ENCODE measurements around the gene SLC9A9.

SLC9A9 gene

DNA sequence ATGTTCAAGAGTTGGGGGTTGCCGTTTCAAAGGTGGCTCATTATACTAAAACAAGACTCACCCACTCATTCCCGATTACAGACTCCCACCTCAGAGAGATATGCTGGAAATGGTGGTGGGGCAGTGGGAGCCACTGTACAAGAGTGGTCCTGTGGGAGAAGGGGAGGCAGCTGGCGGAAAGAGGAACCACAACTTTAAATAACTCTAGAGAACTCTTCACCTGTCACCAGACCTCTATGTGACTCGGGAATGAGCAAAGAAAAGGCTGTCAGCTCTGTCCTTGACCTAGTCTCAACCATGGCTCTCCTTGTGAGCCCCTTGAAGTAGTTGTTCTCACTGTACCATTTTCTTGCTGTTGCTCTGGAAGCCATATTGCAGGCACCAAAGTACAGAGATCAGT, 434.9 kb downstream of the SLC9A9 start:
- DNase-seq: no peak
- no peak overlapping the region for H3K4me3 ChIP-seq (ENCODE audit: insufficient read depth, low read depth, low read length, poor library complexity, severe bottlenecking)
- H3K4me1 ChIP-seq (ENCODE audit: control insufficient read depth, insufficient read depth, low read length, poor library complexity, severe bottlenecking): no peaks in the 10 kb centered on the region
- H3K9me3 ChIP-seq (ENCODE audit: control insufficient read depth, low read length): no peaks in the 10 kb centered on the region
- no peaks in the 10 kb centered on the region for H3K27me3 ChIP-seq (replicated peaks; ENCODE audit: control insufficient read depth, insufficient read depth, low read length, poor library complexity, severe bottlenecking)
- H3K36me3 ChIP-seq (ENCODE audit: control insufficient read depth, insufficient read depth, low read length): no peaks in the 10 kb centered on the region
- H3K27ac ChIP-seq (ENCODE audit: insufficient read depth, low read length, poor library complexity, severe bottlenecking): no peak overlapping the region

DNA sequence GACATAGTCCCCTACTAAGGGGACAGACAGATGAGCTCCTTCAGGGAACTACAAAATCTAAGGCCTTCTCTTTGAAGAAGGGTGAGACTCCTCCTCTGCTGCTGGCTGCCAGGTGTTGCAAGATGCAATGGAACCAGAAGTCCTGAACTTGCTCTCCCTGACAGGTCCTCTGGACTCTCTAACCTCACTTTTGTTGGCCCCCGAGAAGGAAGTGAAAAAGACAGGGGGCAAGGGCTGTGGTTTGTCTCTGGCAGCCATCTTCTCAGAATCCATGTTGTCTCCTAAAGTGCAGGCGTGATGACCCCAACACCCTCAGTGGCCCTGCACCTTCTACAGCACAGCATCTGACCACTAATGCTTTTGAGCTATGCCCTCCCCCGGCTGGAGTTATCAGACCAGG, 436.2 kb downstream of the SLC9A9 start:
- Histone ChIP-seq H3K27me3 (replicated peaks; ENCODE audit: control insufficient read depth, insufficient read depth, low read length, poor library complexity, severe bottlenecking) (no peaks in the 10 kb centered on the region), H3K36me3 (ENCODE audit: control insufficient read depth, insufficient read depth, low read length) (no peaks in the 10 kb centered on the region), H3K9me3 (ENCODE audit: control insufficient read depth, low read length) (no peaks in the 10 kb centered on the region), H3K4me1 (ENCODE audit: control insufficient read depth, insufficient read depth, low read length, poor library complexity, severe bottlenecking) (no peaks in the 10 kb centered on the region), H3K27ac (ENCODE audit: insufficient read depth, low read length, poor library complexity, severe bottlenecking) (no peak overlapping the region), H3K4me3 (ENCODE audit: insufficient read depth, low read depth, low read length, poor library complexity, severe bottlenecking) (no peak overlapping the region)
- no peak for DNase-seq

DNA sequence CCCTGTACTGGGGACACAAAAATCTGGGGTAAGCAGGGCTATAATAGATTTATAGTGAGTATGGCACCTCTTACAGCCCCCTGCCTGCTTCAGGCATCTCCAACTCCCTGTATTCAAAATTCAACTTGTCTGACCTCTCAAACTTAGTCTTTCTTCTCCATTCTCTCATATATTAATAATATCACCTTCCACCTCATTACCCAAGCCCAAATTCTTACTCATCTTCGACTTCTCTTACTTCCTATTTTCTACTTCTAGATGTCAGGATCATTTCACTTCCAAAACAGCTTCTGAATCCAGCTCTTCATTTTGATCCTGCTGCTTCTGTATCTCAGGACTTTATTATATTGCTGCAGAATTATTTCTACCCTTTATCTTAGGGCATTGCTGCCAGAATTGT, 438.0 kb downstream of the SLC9A9 start:
- Histone ChIP-seq H3K4me3 (ENCODE audit: insufficient read depth, low read depth, low read length, poor library complexity, severe bottlenecking) (no peak overlapping the region), H3K4me1 (ENCODE audit: control insufficient read depth, insufficient read depth, low read length, poor library complexity, severe bottlenecking) (no peaks in the 10 kb centered on the region), H3K9me3 (ENCODE audit: control insufficient read depth, low read length) (no peaks in the 10 kb centered on the region), H3K27me3 (replicated peaks; ENCODE audit: control insufficient read depth, insufficient read depth, low read length, poor library complexity, severe bottlenecking) (no peaks in the 10 kb centered on the region), H3K36me3 (ENCODE audit: control insufficient read depth, insufficient read depth, low read length) (no peaks in the 10 kb centered on the region), H3K27ac (ENCODE audit: insufficient read depth, low read length, poor library complexity, severe bottlenecking) (no peak overlapping the region)
- no peak for DNase-seq

- no peaks in the 10 kb centered on the region for H3K36me3 ChIP-seq (ENCODE audit: control insufficient read depth, insufficient read depth, low read length)
- DNase-seq: no peak
- H3K4me3 ChIP-seq (ENCODE audit: insufficient read depth, low read depth, low read length, poor library complexity, severe bottlenecking): no peak overlapping the region
- no peaks in the 10 kb centered on the region for H3K9me3 ChIP-seq (ENCODE audit: control insufficient read depth, low read length)
- H3K4me1 ChIP-seq (ENCODE audit: control insufficient read depth, insufficient read depth, low read length, poor library complexity, severe bottlenecking): no peaks in the 10 kb centered on the region
- no peak overlapping the region for H3K27ac ChIP-seq (ENCODE audit: insufficient read depth, low read length, poor library complexity, severe bottlenecking)
- no peaks in the 10 kb centered on the region for H3K27me3 ChIP-seq (replicated peaks; ENCODE audit: control insufficient read depth, insufficient read depth, low read length, poor library complexity, severe bottlenecking)
These were observed 439.5 kb downstream of the SLC9A9 start for GRCh38 chr3:143408771-143409170.

GRCh38 chr3:143402602-143403001, 445.7 kb downstream of the SLC9A9 start:
- no peak overlapping the region for H3K4me3 ChIP-seq (ENCODE audit: insufficient read depth, low read depth, low read length, poor library complexity, severe bottlenecking)
- H3K4me1 ChIP-seq (ENCODE audit: control insufficient read depth, insufficient read depth, low read length, poor library complexity, severe bottlenecking): no peaks in the 10 kb centered on the region
- no peak overlapping the region for H3K27ac ChIP-seq (ENCODE audit: insufficient read depth, low read length, poor library complexity, severe bottlenecking)
- H3K36me3 ChIP-seq (ENCODE audit: control insufficient read depth, insufficient read depth, low read length): no peaks in the 10 kb centered on the region
- no peaks in the 10 kb centered on the region for H3K27me3 ChIP-seq (replicated peaks; ENCODE audit: control insufficient read depth, insufficient read depth, low read length, poor library complexity, severe bottlenecking)
- H3K9me3 ChIP-seq (ENCODE audit: control insufficient read depth, low read length): no peaks in the 10 kb centered on the region
- DNase-seq: no peak

DNA sequence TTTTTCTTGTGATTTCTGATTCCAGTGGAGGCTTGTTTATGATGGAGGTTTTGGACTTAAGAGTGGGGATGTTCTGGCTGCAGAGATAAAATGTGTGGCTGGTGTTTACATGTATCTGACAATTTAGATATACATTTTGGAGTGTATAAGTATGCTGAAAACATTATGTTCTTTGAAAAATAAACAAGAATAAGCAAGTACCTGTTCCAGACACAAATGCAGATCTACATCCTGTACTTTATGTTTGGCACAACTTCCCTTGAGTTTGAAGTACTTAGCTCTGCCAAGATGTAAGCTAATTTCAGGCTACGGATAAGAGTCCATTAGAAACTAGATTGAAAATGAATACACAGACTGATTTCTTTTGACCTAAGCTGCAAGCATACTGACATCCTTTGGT, 451.5 kb downstream of the SLC9A9 start:
- no peak overlapping the region for H3K4me3 ChIP-seq (ENCODE audit: insufficient read depth, low read depth, low read length, poor library complexity, severe bottlenecking)
- no peaks in the 10 kb centered on the region for H3K4me1 ChIP-seq (ENCODE audit: control insufficient read depth, insufficient read depth, low read length, poor library complexity, severe bottlenecking)

DNA sequence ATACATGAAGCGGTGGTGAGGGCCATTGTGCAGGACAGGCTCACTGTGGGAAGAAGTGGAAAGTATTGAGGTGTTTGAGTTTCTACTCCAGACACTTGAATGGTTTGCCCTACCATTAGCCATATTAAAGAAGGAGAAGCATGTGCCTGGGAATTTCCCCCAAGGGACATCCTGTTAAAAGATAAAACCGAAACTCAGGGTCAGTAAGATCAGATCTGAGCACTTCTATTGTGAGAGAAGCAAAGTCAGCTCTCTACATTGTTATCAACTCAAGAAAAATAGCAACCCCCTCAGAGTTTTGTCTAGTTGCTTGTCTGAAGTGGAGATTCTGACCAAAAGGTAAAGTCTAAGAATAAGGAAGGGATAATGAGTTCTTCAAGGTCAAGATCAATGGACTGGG, 458.9 kb downstream of the SLC9A9 start:
- H3K36me3 ChIP-seq (ENCODE audit: control insufficient read depth, insufficient read depth, low read length): no peaks in the 10 kb centered on the region
- H3K4me3 ChIP-seq (ENCODE audit: insufficient read depth, low read depth, low read length, poor library complexity, severe bottlenecking): no peak overlapping the region
- H3K27ac ChIP-seq (ENCODE audit: insufficient read depth, low read length, poor library complexity, severe bottlenecking): no peak overlapping the region
- H3K27me3 ChIP-seq (replicated peaks; ENCODE audit: control insufficient read depth, insufficient read depth, low read length, poor library complexity, severe bottlenecking): no peaks in the 10 kb centered on the region
- no peaks in the 10 kb centered on the region for H3K9me3 ChIP-seq (ENCODE audit: control insufficient read depth, low read length)
- no peak for DNase-seq
- H3K4me1 ChIP-seq (ENCODE audit: control insufficient read depth, insufficient read depth, low read length, poor library complexity, severe bottlenecking): no peaks in the 10 kb centered on the region

More for the DNA sequence above, 451.5 kb downstream of the SLC9A9 start:
- Histone ChIP-seq H3K9me3 (ENCODE audit: control insufficient read depth, low read length) (no peaks in the 10 kb centered on the region), H3K27ac (ENCODE audit: insufficient read depth, low read length, poor library complexity, severe bottlenecking) (no peak overlapping the region), H3K36me3 (ENCODE audit: control insufficient read depth, insufficient read depth, low read length) (no peaks in the 10 kb centered on the region), H3K27me3 (replicated peaks; ENCODE audit: control insufficient read depth, insufficient read depth, low read length, poor library complexity, severe bottlenecking) (no peaks in the 10 kb centered on the region)
- no peak for DNase-seq

DNA sequence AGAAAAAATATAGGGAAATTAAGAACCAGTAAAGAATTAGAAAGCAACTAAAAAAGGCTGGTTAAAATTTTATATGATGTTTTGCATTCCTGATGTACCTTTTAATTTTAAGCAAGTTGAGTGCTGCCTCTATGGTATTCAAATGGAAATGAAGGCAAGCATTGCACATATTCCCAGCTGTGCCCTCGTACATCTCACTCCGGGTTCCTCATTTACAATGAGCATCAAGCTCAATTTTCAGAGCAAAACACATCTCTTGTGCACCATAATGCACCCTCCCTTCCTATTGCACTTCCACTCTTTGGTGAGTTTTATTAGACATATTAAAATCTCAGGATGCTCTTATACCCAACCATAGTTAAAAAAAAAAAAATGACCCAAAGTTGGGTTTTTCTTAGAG, 460.8 kb downstream of the SLC9A9 start:
- H3K4me3 ChIP-seq (ENCODE audit: insufficient read depth, low read depth, low read length, poor library complexity, severe bottlenecking): no peak overlapping the region
- no peaks in the 10 kb centered on the region for H3K27me3 ChIP-seq (replicated peaks; ENCODE audit: control insufficient read depth, insufficient read depth, low read length, poor library complexity, severe bottlenecking)

GRCh38 chr3:143384076-143384475, 464.2 kb downstream of the SLC9A9 start:
- Histone ChIP-seq H3K4me1 (ENCODE audit: control insufficient read depth, insufficient read depth, low read length, poor library complexity, severe bottlenecking) (no peaks in the 10 kb centered on the region), H3K4me3 (ENCODE audit: insufficient read depth, low read depth, low read length, poor library complexity, severe bottlenecking) (no peak overlapping the region), H3K9me3 (ENCODE audit: control insufficient read depth, low read length) (no peaks in the 10 kb centered on the region), H3K36me3 (ENCODE audit: control insufficient read depth, insufficient read depth, low read length) (no peaks in the 10 kb centered on the region), H3K27ac (ENCODE audit: insufficient read depth, low read length, poor library complexity, severe bottlenecking) (no peak overlapping the region), H3K27me3 (replicated peaks; ENCODE audit: control insufficient read depth, insufficient read depth, low read length, poor library complexity, severe bottlenecking) (no peaks in the 10 kb centered on the region)
- DNase-seq: no peak

More for the DNA sequence above, 460.8 kb downstream of the SLC9A9 start:
- H3K4me1 ChIP-seq (ENCODE audit: control insufficient read depth, insufficient read depth, low read length, poor library complexity, severe bottlenecking): no peaks in the 10 kb centered on the region
- H3K36me3 ChIP-seq (ENCODE audit: control insufficient read depth, insufficient read depth, low read length): no peaks in the 10 kb centered on the region
- no peaks in the 10 kb centered on the region for H3K9me3 ChIP-seq (ENCODE audit: control insufficient read depth, low read length)
- H3K27ac ChIP-seq (ENCODE audit: insufficient read depth, low read length, poor library complexity, severe bottlenecking): no peak overlapping the region
- no peak for DNase-seq

DNA sequence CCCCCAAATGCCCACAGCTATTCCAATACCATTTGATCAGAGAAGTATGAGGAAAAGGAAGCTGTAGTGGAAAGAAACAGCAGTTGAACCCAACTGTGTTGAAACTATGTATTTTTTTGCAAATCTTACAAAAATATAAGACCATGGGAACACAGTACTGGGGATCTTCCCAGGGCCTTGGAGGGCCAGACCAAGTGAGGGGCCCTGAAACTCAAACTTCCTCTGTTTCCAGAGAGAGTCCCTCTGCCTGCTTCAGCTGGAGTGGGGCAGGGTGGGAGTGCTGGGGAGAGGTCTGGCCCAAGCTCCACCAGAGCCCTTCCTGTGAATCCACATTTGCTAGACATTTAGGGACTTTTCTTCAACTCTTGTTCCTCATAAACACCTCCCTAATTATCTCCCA, 464.8 kb downstream of the SLC9A9 start:
- H3K4me1 ChIP-seq (ENCODE audit: control insufficient read depth, insufficient read depth, low read length, poor library complexity, severe bottlenecking): no peaks in the 10 kb centered on the region
- H3K9me3 ChIP-seq (ENCODE audit: control insufficient read depth, low read length): no peaks in the 10 kb centered on the region
- DNase-seq: no peak
- no peaks in the 10 kb centered on the region for H3K36me3 ChIP-seq (ENCODE audit: control insufficient read depth, insufficient read depth, low read length)
- no peaks in the 10 kb centered on the region for H3K27me3 ChIP-seq (replicated peaks; ENCODE audit: control insufficient read depth, insufficient read depth, low read length, poor library complexity, severe bottlenecking)
- no peak overlapping the region for H3K4me3 ChIP-seq (ENCODE audit: insufficient read depth, low read depth, low read length, poor library complexity, severe bottlenecking)
- no peak overlapping the region for H3K27ac ChIP-seq (ENCODE audit: insufficient read depth, low read length, poor library complexity, severe bottlenecking)

GRCh38 chr3:143382816-143383215, 465.5 kb downstream of the SLC9A9 start:
- Histone ChIP-seq H3K36me3 (ENCODE audit: control insufficient read depth, insufficient read depth, low read length) (no peaks in the 10 kb centered on the region), H3K4me3 (ENCODE audit: insufficient read depth, low read depth, low read length, poor library complexity, severe bottlenecking) (no peak overlapping the region), H3K9me3 (ENCODE audit: control insufficient read depth, low read length) (no peaks in the 10 kb centered on the region), H3K27me3 (replicated peaks; ENCODE audit: control insufficient read depth, insufficient read depth, low read length, poor library complexity, severe bottlenecking) (no peaks in the 10 kb centered on the region), H3K27ac (ENCODE audit: insufficient read depth, low read length, poor library complexity, severe bottlenecking) (no peak overlapping the region), H3K4me1 (ENCODE audit: control insufficient read depth, insufficient read depth, low read length, poor library complexity, severe bottlenecking) (no peaks in the 10 kb centered on the region)
- no peak for DNase-seq

Measured in effector memory CD4-positive, alpha-beta T cell (primary cell).